Parathyroid adenoma (tissue), 2 donors: Measurements from ENCODE around the gene GRID1.

Experiments used
- H2AFZ ChIP-seq: fragments of 300-600 bp; sonication (generic); one replicate; pipeline ENCODE4 v1.7.0; 2017; ENCODE audit warnings: antibody characterized with exemption, mild to moderate bottlenecking
- H3K27ac ChIP-seq: fragments of 300-600 bp; sonication (generic); one replicate; pipeline ENCODE4 v1.7.0; 2017
- H3K27me3 ChIP-seq: fragments of 300-600 bp; sonication (generic); one replicate; pipeline ENCODE4 v1.7.0; 2017; ENCODE audit warnings: low read length; ENCODE audit not compliant: control insufficient read depth, insufficient read depth
- H3K36me3 ChIP-seq: fragments of 300-600 bp; sonication (generic); one replicate; pipeline ENCODE4 v1.7.0; 2017; ENCODE audit warnings: low read length; ENCODE audit not compliant: control insufficient read depth, insufficient read depth
- H3K4me1 ChIP-seq: fragments of 300-600 bp; sonication (generic); one replicate; pipeline ENCODE4 v1.7.0; 2017; ENCODE audit warnings: control low read depth
- H3K4me2 ChIP-seq: fragments of 300-600 bp; sonication (generic); one replicate; pipeline ENCODE4 v1.7.0; 2017; ENCODE audit warnings: low read length
- H3K4me3 ChIP-seq: fragments of 300-600 bp; sonication (generic); one replicate; pipeline ENCODE4 v1.7.0; 2017; ENCODE audit warnings: low read depth, low read length
- H3K79me2 ChIP-seq: fragments of 300-600 bp; sonication (generic); one replicate; pipeline ENCODE4 v1.7.0; 2017; ENCODE audit warnings: control low read depth
- H3K9ac ChIP-seq: fragments of 300-600 bp; sonication (generic); one replicate; pipeline ENCODE4 v1.7.0; 2017; ENCODE audit warnings: mild to moderate bottlenecking
- H3K9me3 ChIP-seq: fragments of 300-600 bp; sonication (generic); one replicate; pipeline ENCODE4 v1.7.0; 2017; ENCODE audit warnings: low read length; ENCODE audit not compliant: control insufficient read depth
- CTCF ChIP-seq: fragments of 300-600 bp; sonication (generic); IDR thresholded peaks from one replicate; pipeline ENCODE4 v1.7.0; 2017; ENCODE audit warnings: antibody characterized with exemption, mild to moderate bottlenecking
- donor health status: primary hyperparathyroidism.

GRID1 gene

GRCh38 chr10:86192691-86193090 is 173.9 kb downstream of the GRID1 start:
- TF ChIP-seq CTCF: no peak
- H3K9ac ChIP-seq: no peak overlapping the region

GRCh38 chr10:86192147-86192546 is 174.4 kb downstream of the GRID1 start:
- Histone ChIP-seq H3K9me3 (peaks cover 2% of the 10 kb centered on the region), H2AFZ (no peak overlapping the region), H3K9ac (no peak overlapping the region), H3K27ac (no peak overlapping the region), H3K4me1 (no peaks in the 10 kb centered on the region), H3K4me3 (no peak overlapping the region), H3K36me3 (no peaks in the 10 kb centered on the region), H3K4me2 (no peak overlapping the region), H3K79me2 (no peaks in the 10 kb centered on the region), H3K27me3 (no peaks in the 10 kb centered on the region)
- no peak for TF ChIP-seq CTCF

More at GRCh38 chr10:86192691-86193090, 173.9 kb downstream of the GRID1 start:
- H3K79me2 ChIP-seq: no peaks in the 10 kb centered on the region
- no peaks in the 10 kb centered on the region for H3K36me3 ChIP-seq
- H3K4me2 ChIP-seq: no peak overlapping the region
- H2AFZ ChIP-seq: no peak overlapping the region
- H3K4me1 ChIP-seq: no peaks in the 10 kb centered on the region
- no peak overlapping the region for H3K4me3 ChIP-seq
- H3K9me3 ChIP-seq: no peaks in the 10 kb centered on the region
- no peak overlapping the region for H3K27ac ChIP-seq
- H3K27me3 ChIP-seq: no peaks in the 10 kb centered on the region

GRCh38 chr10:86191686-86192085 is 174.9 kb downstream of the GRID1 start:
- Histone ChIP-seq H2AFZ (no peak overlapping the region), H3K27me3 (no peaks in the 10 kb centered on the region), H3K4me2 (no peak overlapping the region), H3K79me2 (no peaks in the 10 kb centered on the region), H3K9ac (no peak overlapping the region), H3K36me3 (no peaks in the 10 kb centered on the region), H3K27ac (no peak overlapping the region), H3K4me3 (no peak overlapping the region), H3K9me3 (peaks cover 3% of the 10 kb centered on the region), H3K4me1 (no peaks in the 10 kb centered on the region)
- TF ChIP-seq CTCF: no peak

GRCh38 chr10:86191166-86191565 is 175.4 kb downstream of the GRID1 start:
- Histone ChIP-seq H3K27me3 (no peaks in the 10 kb centered on the region), H3K4me2 (no peak overlapping the region), H3K36me3 (no peaks in the 10 kb centered on the region), H3K27ac (no peak overlapping the region), H2AFZ (no peak overlapping the region), H3K9ac (no peak overlapping the region), H3K4me3 (no peak overlapping the region), H3K9me3 (peaks cover 3% of the 10 kb centered on the region), H3K79me2 (no peaks in the 10 kb centered on the region), H3K4me1 (no peaks in the 10 kb centered on the region)
- no peak for TF ChIP-seq CTCF

- Histone ChIP-seq H3K27me3 (no peaks in the 10 kb centered on the region), H3K4me3 (no peak overlapping the region), H3K9me3 (peaks cover 3% of the 10 kb centered on the region), H3K79me2 (no peaks in the 10 kb centered on the region), H2AFZ (no peak overlapping the region), H3K27ac (no peak overlapping the region), H3K4me1 (no peaks in the 10 kb centered on the region), H3K4me2 (no peak overlapping the region), H3K9ac (no peak overlapping the region), H3K36me3 (no peaks in the 10 kb centered on the region)
- no peak for TF ChIP-seq CTCF
Observed at GRCh38 chr10:86190291-86190690, 176.3 kb downstream of the GRID1 start.
